Measurements from ENCODE around the gene COA1.
A peak's percentile ranks its signal among the peaks of the same experiment; 100 is the strongest.

- peak in 1 of 2 experiments; percentile 57; a peak in 2 of 4 replicates for TF ChIP-seq EP300 (IDR thresholded peaks at IDR 0.05; ENCODE audit: borderline replicate concordance in 1 of 2, low read depth in 1 of 2, low read length in 1 of 2)
- TF ChIP-seq EZH2phosphoT487 (IDR thresholded peaks at IDR 0.05; ENCODE audit: borderline replicate concordance, low read depth), result no peak
- TF ChIP-seq, protein P1, sequence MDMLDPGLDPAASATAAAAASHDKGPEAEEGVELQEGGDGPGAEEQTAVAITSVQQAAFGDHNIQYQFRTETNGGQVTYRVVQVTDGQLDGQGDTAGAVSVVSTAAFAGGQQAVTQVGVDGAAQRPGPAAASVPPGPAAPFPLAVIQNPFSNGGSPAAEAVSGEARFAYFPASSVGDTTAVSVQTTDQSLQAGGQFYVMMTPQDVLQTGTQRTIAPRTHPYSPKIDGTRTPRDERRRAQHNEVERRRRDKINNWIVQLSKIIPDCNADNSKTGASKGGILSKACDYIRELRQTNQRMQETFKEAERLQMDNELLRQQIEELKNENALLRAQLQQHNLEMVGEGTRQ (IDR thresholded peaks at IDR 0.05; ENCODE audit: borderline replicate concordance, low read depth, low read length), result no peak
- TF ChIP-seq GABPA (IDR thresholded peaks at IDR 0.05; ENCODE audit: low read depth), result no peak
- TF ChIP-seq, protein P2, sequence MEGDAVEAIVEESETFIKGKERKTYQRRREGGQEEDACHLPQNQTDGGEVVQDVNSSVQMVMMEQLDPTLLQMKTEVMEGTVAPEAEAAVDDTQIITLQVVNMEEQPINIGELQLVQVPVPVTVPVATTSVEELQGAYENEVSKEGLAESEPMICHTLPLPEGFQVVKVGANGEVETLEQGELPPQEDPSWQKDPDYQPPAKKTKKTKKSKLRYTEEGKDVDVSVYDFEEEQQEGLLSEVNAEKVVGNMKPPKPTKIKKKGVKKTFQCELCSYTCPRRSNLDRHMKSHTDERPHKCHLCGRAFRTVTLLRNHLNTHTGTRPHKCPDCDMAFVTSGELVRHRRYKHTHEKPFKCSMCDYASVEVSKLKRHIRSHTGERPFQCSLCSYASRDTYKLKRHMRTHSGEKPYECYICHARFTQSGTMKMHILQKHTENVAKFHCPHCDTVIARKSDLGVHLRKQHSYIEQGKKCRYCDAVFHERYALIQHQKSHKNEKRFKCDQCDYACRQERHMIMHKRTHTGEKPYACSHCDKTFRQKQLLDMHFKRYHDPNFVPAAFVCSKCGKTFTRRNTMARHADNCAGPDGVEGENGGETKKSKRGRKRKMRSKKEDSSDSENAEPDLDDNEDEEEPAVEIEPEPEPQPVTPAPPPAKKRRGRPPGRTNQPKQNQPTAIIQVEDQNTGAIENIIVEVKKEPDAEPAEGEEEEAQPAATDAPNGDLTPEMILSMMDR (IDR thresholded peaks at IDR 0.05), result no peak; the same call in 1 of the 2 replicates
- peak; percentile 67; the same call in 1 of the 2 replicates for TF ChIP-seq FOSL2 (IDR thresholded peaks at IDR 0.05; ENCODE audit: borderline replicate concordance, low read depth)
- TF ChIP-seq, protein P3, sequence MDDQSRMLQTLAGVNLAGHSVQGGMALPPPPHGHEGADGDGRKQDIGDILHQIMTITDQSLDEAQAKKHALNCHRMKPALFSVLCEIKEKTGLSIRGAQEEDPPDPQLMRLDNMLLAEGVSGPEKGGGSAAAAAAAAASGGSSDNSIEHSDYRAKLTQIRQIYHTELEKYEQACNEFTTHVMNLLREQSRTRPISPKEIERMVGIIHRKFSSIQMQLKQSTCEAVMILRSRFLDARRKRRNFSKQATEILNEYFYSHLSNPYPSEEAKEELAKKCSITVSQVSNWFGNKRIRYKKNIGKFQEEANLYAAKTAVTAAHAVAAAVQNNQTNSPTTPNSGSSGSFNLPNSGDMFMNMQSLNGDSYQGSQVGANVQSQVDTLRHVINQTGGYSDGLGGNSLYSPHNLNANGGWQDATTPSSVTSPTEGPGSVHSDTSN (IDR thresholded peaks at IDR 0.05), result peak; percentile 65
- TF ChIP-seq, protein P4, sequence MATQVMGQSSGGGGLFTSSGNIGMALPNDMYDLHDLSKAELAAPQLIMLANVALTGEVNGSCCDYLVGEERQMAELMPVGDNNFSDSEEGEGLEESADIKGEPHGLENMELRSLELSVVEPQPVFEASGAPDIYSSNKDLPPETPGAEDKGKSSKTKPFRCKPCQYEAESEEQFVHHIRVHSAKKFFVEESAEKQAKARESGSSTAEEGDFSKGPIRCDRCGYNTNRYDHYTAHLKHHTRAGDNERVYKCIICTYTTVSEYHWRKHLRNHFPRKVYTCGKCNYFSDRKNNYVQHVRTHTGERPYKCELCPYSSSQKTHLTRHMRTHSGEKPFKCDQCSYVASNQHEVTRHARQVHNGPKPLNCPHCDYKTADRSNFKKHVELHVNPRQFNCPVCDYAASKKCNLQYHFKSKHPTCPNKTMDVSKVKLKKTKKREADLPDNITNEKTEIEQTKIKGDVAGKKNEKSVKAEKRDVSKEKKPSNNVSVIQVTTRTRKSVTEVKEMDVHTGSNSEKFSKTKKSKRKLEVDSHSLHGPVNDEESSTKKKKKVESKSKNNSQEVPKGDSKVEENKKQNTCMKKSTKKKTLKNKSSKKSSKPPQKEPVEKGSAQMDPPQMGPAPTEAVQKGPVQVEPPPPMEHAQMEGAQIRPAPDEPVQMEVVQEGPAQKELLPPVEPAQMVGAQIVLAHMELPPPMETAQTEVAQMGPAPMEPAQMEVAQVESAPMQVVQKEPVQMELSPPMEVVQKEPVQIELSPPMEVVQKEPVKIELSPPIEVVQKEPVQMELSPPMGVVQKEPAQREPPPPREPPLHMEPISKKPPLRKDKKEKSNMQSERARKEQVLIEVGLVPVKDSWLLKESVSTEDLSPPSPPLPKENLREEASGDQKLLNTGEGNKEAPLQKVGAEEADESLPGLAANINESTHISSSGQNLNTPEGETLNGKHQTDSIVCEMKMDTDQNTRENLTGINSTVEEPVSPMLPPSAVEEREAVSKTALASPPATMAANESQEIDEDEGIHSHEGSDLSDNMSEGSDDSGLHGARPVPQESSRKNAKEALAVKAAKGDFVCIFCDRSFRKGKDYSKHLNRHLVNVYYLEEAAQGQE (IDR thresholded peaks at IDR 0.05; ENCODE audit: low read depth, low read length), result no peak
- TF ChIP-seq YY1 (IDR thresholded peaks at IDR 0.05; ENCODE audit: low read depth), result no peak
- TF ChIP-seq RAD21 (IDR thresholded peaks at IDR 0.05; ENCODE audit: low read length), result no peak
- peak; percentile 35; the same call in 1 of the 2 replicates for TF ChIP-seq TAF1 (IDR thresholded peaks at IDR 0.05; ENCODE audit: borderline replicate concordance, low read depth, low read length)
- TF ChIP-seq RFX5 (IDR thresholded peaks at IDR 0.05; ENCODE audit: low read length), result no peak
- no peak for TF ChIP-seq SMC3 (IDR thresholded peaks at IDR 0.05; ENCODE audit: low read depth, low read length)
- peak; percentile 24; the same call in 1 of the 2 replicates for TF ChIP-seq JUND (IDR thresholded peaks at IDR 0.05)
Observed at GRCh38 chr7:43646603-43647338, 82.6 kb downstream of the COA1 start.
